D721Med (cell line): Measurements from ENCODE around the gene AHCTF1.

Source experiments
- DNase-seq: peaks from one replicate; pipeline ENCODE4 v3.0.0; 2011; ENCODE audit warnings: low spot score; ENCODE audit not compliant: insufficient read length
- FAIRE-seq: peaks from 2 replicates; lab custom pipeline; 2011; peaks lifted over from hg19 to GRCh38; lab: Jason Lieb, UNC
- CTCF ChIP-seq: IDR thresholded peaks from 2 replicates; pipeline ENCODE4 v1.5.1; 2012; ENCODE audit warnings: mild to moderate bottlenecking, control low read depth; ENCODE audit not compliant: insufficient read depth; ENCODE audit errors: missing control alignments

AHCTF1 gene

GRCh38 chr1:246803373-246803772, 128.4 kb downstream of the AHCTF1 start:
- no peak for TF ChIP-seq CTCF
- DNase-seq (no peak), FAIRE-seq (no peak)

GRCh38 chr1:246801241-246802020, 130.3 kb downstream of the AHCTF1 start:
- FAIRE-seq (no peak), DNase-seq (no peak)
- no peak for TF ChIP-seq CTCF

- no peak for TF ChIP-seq CTCF
- FAIRE-seq (no peak), DNase-seq (no peak)
These were observed 131.0 kb downstream of the AHCTF1 start for GRCh38 chr1:246800756-246801155.

GRCh38 chr1:246800356-246800755, 131.4 kb downstream of the AHCTF1 start:
- no peak for DNase-seq
- no peak for FAIRE-seq
- no peak for TF ChIP-seq CTCF

GRCh38 chr1:246798606-246799496, 132.9 kb downstream of the AHCTF1 start:
- DNase-seq (no peak), FAIRE-seq (no peak)
- TF ChIP-seq CTCF: no peak

- FAIRE-seq: no peak
- TF ChIP-seq CTCF: no peak
- no peak for DNase-seq
These were observed 133.6 kb downstream of the AHCTF1 start for GRCh38 chr1:246798107-246798506.
